ENCODE measurements around the gene MGMT.

GRCh38 chr10:129792141-129792540 is 325.1 kb downstream of the MGMT start:
- TF ChIP-seq CTCF (IDR thresholded peaks at IDR 0.05) (no peak), POLR2A (IDR thresholded peaks at IDR 0.05; ENCODE audit: low read depth) (no peak), EP300 (IDR thresholded peaks at IDR 0.05) (no peak)
